ENCODE measurements around the gene DNMT3A.
"Not testable (repeated sequence)": the region's sequence is repeated elsewhere in the genome, so short reads cannot be mapped to it uniquely, and the experiment has no call there.

Gene DNMT3A

GRCh38 chr2:25233916-25234605 is 107.7 kb downstream of the DNMT3A start:
- DNase-seq (ENCODE audit: low read depth) = no peak

GRCh38 chr2:25232248-25232825 is 109.4 kb downstream of the DNMT3A start:
- no peak for DNase-seq (ENCODE audit: low read depth)

- DNase-seq (ENCODE audit: low read depth) = no peak
These were observed 110.8 kb downstream of the DNMT3A start for GRCh38 chr2:25230948-25231311.

- no peak for DNase-seq (ENCODE audit: low read depth)
These were observed 111.4 kb downstream of the DNMT3A start for GRCh38 chr2:25230198-25230947.

- no peak for DNase-seq (ENCODE audit: low read depth)
These were observed 112.2 kb downstream of the DNMT3A start for GRCh38 chr2:25229279-25230197.

GRCh38 chr2:25228848-25229278 is 112.9 kb downstream of the DNMT3A start:
- DNase-seq (ENCODE audit: low read depth) = peak; percentile 21

GRCh38 chr2:25227576-25227975 is 114.1 kb downstream of the DNMT3A start:
- no peak for DNase-seq (ENCODE audit: low read depth)

GRCh38 chr2:25226827-25227226 is 114.9 kb downstream of the DNMT3A start:
- no peak for DNase-seq (ENCODE audit: low read depth)

GRCh38 chr2:25222477-25223121 is 119.1 kb downstream of the DNMT3A start:
- no peak for DNase-seq (ENCODE audit: low read depth)

GRCh38 chr2:25221579-25221978 is 120.1 kb downstream of the DNMT3A start:
- DNase-seq (ENCODE audit: low read depth) = no peak

- no peak for DNase-seq (ENCODE audit: low read depth)
These were observed 121.4 kb downstream of the DNMT3A start for GRCh38 chr2:25220313-25220712.

- DNase-seq (ENCODE audit: low read depth) = no peak
These were observed 122.1 kb downstream of the DNMT3A start for GRCh38 chr2:25219621-25220020.

GRCh38 chr2:25218100-25218499 is 123.6 kb downstream of the DNMT3A start:
- DNase-seq (ENCODE audit: low read depth) = no peak

- no peak for DNase-seq (ENCODE audit: low read depth)
These were observed 125.6 kb downstream of the DNMT3A start for GRCh38 chr2:25215948-25216679.

- DNase-seq (ENCODE audit: low read depth) = no peak
These were observed 126.5 kb downstream of the DNMT3A start for GRCh38 chr2:25215232-25215631.

- no peak for DNase-seq (ENCODE audit: low read depth)
These were observed 128.5 kb downstream of the DNMT3A start for GRCh38 chr2:25213229-25213628.

GRCh38 chr2:25210923-25211322 is 130.8 kb downstream of the DNMT3A start:
- DNase-seq (ENCODE audit: low read depth) = not testable (repeated sequence)

- DNase-seq (ENCODE audit: low read depth) = no peak
These were observed 134.6 kb downstream of the DNMT3A start for GRCh38 chr2:25207078-25207545.

- no peak for DNase-seq (ENCODE audit: low read depth)
These were observed 137.4 kb downstream of the DNMT3A start for GRCh38 chr2:25204190-25204838.

GRCh38 chr2:25202275-25202674 is 139.4 kb downstream of the DNMT3A start:
- DNase-seq (ENCODE audit: low read depth) = no peak
